GM23248 (cell line): ENCODE measurements around the gene MYZAP. TPM values are rescaled to one million over a fixed set of nuclear protein-coding genes. Genes with fewer than 3 reads are reported as not detected.

Experiments
- DNase-seq: peaks from one replicate; pipeline ENCODE4 v3.0.0-alpha.2; 2015
- H2AFZ ChIP-seq: fragments of 200-600 bp; sonication (generic); 2 replicates; pipeline ENCODE4 v1.6.1; 2016; ENCODE audit warnings: antibody characterized with exemption
- H3F3A ChIP-seq: fragments of 200-600 bp; sonication (generic); 2 replicates; pipeline ENCODE4 v1.6.1; 2016; ENCODE audit warnings: mild to moderate bottlenecking, antibody characterized with exemption, mixed run types; ENCODE audit not compliant: insufficient read depth
- H3K27ac ChIP-seq: fragments of 200-600 bp; sonication (generic); 2 replicates; pipeline ENCODE4 v1.5.1; 2016; ENCODE audit warnings: mild to moderate bottlenecking
- H3K27me3 ChIP-seq: fragments of 200-600 bp; sonication (generic); replicated peaks from 2 replicates; pipeline ENCODE4 v1.6.1; 2016; ENCODE audit warnings: mild to moderate bottlenecking; ENCODE audit not compliant: insufficient read depth
- H3K36me3 ChIP-seq: fragments of 200-600 bp; sonication (generic); 2 replicates; pipeline ENCODE4 v1.6.1; 2016; ENCODE audit warnings: low read depth, mild to moderate bottlenecking
- H3K4me1 ChIP-seq: fragments of 200-600 bp; sonication (generic); 2 replicates; pipeline ENCODE4 v1.6.1; 2016; ENCODE audit warnings: mild to moderate bottlenecking; ENCODE audit not compliant: insufficient read depth
- H3K4me2 ChIP-seq: fragments of 200-600 bp; sonication (generic); one replicate; pipeline ENCODE4 v1.6.1; 2016; ENCODE audit warnings: mild to moderate bottlenecking; ENCODE audit not compliant: unreplicated experiment
- H3K4me3 ChIP-seq: fragments of 200-600 bp; sonication (generic); 2 replicates; pipeline ENCODE4 v1.5.1; 2016; ENCODE audit warnings: mild to moderate bottlenecking
- H3K79me2 ChIP-seq: fragments of 200-600 bp; sonication (generic); 2 replicates; pipeline ENCODE4 v1.6.1; 2016; ENCODE audit warnings: mild to moderate bottlenecking; ENCODE audit not compliant: insufficient read depth
- H3K9ac ChIP-seq: fragments of 200-600 bp; sonication (generic); 2 replicates; pipeline ENCODE4 v1.6.1; 2016; ENCODE audit warnings: mild to moderate bottlenecking
- H3K9me2 ChIP-seq: fragments of 200-600 bp; sonication (generic); 2 replicates; pipeline ENCODE4 v1.6.1; 2016; ENCODE audit warnings: mixed run types, mild to moderate bottlenecking, moderate library complexity; ENCODE audit not compliant: insufficient read depth
- H3K9me3 ChIP-seq: fragments of 200-600 bp; sonication (generic); one replicate; pipeline ENCODE4 v1.6.1; 2017; ENCODE audit warnings: low read depth
- H4K20me1 ChIP-seq: fragments of 200-600 bp; sonication (generic); 2 replicates; pipeline ENCODE4 v1.6.0; 2016; ENCODE audit not compliant: insufficient read depth
- EZH2 ChIP-seq: fragments of 200-600 bp; sonication (generic); IDR thresholded peaks from 2 replicates; pipeline ENCODE4 v1.6.1; 2018; ENCODE audit warnings: antibody characterized with exemption, mild to moderate bottlenecking; ENCODE audit not compliant: insufficient read depth, poor library complexity, severe bottlenecking
- EZH2phosphoT487 ChIP-seq: fragments of 200-600 bp; sonication (generic); IDR thresholded peaks from 2 replicates; pipeline ENCODE4 v1.6.1; 2018; ENCODE audit warnings: antibody characterized with exemption, moderate library complexity, mild to moderate bottlenecking, low read depth; ENCODE audit not compliant: insufficient read depth
- WGBS, 2 experiments: methylation state at CpG; one replicate each; pipeline ENCODE4 v1.1.6; 2015 to 2017; ENCODE audit warnings: low lambda C conversion rate in 2 of 2, low coverage in 1 of 2; ENCODE audit errors: missing lambda C conversion rate in 2 of 2; 5-methylcytosine and 5-hydroxymethylcytosine counted together
- in situ Hi-C: fragments of 300-500 bp; cut with MboI; formaldehyde crosslinking; loops from 2 replicates; pipeline ENCODE4 v1.15.0; 2020
- polyA plus RNA-seq: library from polyadenylated mRNA; unstranded; fragments of >200 nt; fragmentation: Nextera tagmentation; extraction: Ambion mirVana; gene quantifications from 2 replicates; pipeline ENCODE4 v1.2.1, GENCODE V29; 2016
- total RNA-seq: library from RNA; depleted of rRNA; stranded (reverse); fragments of >200 nt; shearing (Covaris generic); gene quantifications from 2 replicates; pipeline ENCODE4 v1.2.3, GENCODE V29; 2014

Gene MYZAP
- total and polyA plus RNA-seq, 2 experiments from 2014 or later, result 0.11 TPM; not detected in 1

DNA sequence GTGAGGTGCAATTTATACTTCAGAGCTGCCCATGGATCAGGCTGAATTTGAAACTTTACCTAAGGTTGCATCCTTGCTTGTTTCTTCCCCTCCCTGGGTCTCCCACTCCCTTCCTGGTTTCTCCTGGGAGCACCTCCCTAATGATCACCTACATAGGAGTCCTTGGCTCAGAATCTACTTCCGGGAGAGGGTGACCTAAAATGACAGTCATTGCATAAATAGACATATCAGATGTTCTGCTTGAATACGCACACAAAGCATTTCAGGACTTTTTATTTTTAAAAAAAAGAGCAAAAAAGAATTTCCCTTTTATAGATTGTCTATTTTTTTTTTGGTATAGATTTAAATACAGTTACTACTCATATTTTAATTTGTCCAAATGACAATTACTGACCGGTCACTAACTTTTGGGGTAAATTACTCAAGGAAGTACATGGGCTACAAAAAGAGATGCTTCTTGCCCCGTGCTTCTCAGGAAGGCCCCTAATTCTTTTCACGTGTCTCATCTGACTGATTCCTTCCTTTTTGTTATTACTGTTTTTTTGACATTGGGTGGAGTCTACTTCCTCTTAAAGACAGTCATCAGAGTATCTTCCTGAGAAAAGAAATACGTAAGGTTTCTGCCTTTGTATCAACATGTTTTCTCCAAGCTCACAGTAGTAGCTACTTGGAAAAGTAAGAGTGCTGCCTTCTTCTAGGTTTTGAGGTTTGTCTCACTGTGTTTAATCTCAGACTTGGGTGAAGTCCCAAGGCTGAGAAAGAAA lies 4.9 kb upstream of the MYZAP start:
- Histone ChIP-seq H3F3A (no peaks in the 10 kb centered on the region), H3K27me3 (peaks cover 3% of the 10 kb centered on the region; the same call in 1 of the 2 replicates), H3K9me2 (no peaks in the 10 kb centered on the region), H3K4me3 (no peak overlapping the region), H3K4me2 (no peak overlapping the region), H3K9me3 (no peaks in the 10 kb centered on the region), H3K36me3 (no peaks in the 10 kb centered on the region), H2AFZ (no peak overlapping the region), H3K79me2 (no peaks in the 10 kb centered on the region), H3K27ac (no peak overlapping the region), H3K9ac (no peak overlapping the region), H3K4me1 (no peaks in the 10 kb centered on the region), H4K20me1 (no peaks in the 10 kb centered on the region)
- in situ Hi-C loops, result no loop called here
- TF ChIP-seq EZH2phosphoT487 (no peak), EZH2 (no peak)
- DNase-seq, result peak; percentile 44
- WGBS, 2 experiments, result 56 to 58% methylated on average over 6 of the region's 6 CpGs

DNA sequence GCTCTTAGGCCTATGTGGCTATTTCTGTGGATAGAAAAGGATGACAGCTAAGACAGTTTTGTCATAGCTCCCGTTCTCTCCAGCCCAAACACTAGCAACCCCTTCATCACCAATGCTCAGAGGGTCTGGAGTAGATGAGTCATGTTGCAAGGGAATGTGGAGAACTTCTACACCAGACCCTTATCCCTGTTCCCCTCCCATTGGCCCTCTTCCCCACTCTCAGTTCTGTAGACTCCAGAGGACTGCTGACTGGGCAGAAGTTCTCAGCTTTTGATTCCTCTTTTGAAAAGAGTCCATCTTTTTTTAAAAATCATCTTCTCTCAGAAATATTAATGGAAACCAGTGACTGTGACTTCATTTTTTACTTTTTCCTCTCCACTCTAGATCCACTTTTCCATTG lies 2.4 kb upstream of the MYZAP start:
- Histone ChIP-seq H3K9ac (no peak overlapping the region), H3K9me3 (no peaks in the 10 kb centered on the region), H3K9me2 (no peaks in the 10 kb centered on the region), H3K4me3 (no peak overlapping the region), H3K4me1 (no peaks in the 10 kb centered on the region), H3K4me2 (no peak overlapping the region), H3F3A (no peaks in the 10 kb centered on the region), H2AFZ (no peak overlapping the region), H3K79me2 (no peaks in the 10 kb centered on the region), H3K27ac (no peak overlapping the region), H3K36me3 (no peaks in the 10 kb centered on the region), H3K27me3 (peaks cover under 1% of the 10 kb centered on the region; the same call in 1 of the 2 replicates), H4K20me1 (no peaks in the 10 kb centered on the region)
- no peak for TF ChIP-seq EZH2
- no peak for TF ChIP-seq EZH2phosphoT487
- in situ Hi-C loops, result no loop called here
- 28 to 36% methylated on average over 1 of the region's 1 CpG for WGBS, 2 experiments
- DNase-seq, result no peak

DNA sequence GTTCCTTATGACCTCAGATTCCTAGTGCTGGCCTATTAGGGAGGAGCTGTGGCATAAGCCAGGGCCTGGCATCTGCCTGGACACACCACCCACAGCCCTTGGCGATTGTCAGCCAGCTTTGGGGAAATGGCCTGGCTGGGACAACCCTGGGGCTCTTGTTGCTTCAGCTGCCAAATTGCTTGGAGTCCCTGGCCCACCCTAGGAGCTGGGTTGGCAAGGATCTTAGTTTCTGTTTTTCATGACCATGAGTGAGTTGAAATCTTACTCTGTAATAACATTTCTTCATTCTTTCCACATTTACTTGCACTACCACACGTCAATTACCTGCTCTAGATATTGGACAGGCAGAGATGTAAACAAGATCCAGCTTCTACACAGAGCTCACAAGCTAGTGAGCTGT lies 1.9 kb upstream of the MYZAP start:
- TF ChIP-seq EZH2phosphoT487, result no peak
- TF ChIP-seq EZH2, result no peak
- no peaks in the 10 kb centered on the region for H3K79me2 ChIP-seq
- H2AFZ ChIP-seq, result no peak overlapping the region
- no peaks in the 10 kb centered on the region for H3K36me3 ChIP-seq
- H3K4me3 ChIP-seq, result no peak overlapping the region
- no peaks in the 10 kb centered on the region for H3K9me2 ChIP-seq
- no peak overlapping the region for H3K27ac ChIP-seq
- H3K9me3 ChIP-seq, result no peaks in the 10 kb centered on the region
- H3K27me3 ChIP-seq, result no peaks in the 10 kb centered on the region; the same call in 1 of the 2 replicates
- WGBS, 2 experiments, result 17 to 19% methylated on average over 2 of the region's 2 CpGs
- no peak overlapping the region for H3K4me2 ChIP-seq
- in situ Hi-C loops, result no loop called here
- H3K4me1 ChIP-seq, result no peaks in the 10 kb centered on the region
- H3K9ac ChIP-seq, result no peak overlapping the region
- H4K20me1 ChIP-seq, result no peaks in the 10 kb centered on the region
- DNase-seq, result no peak
- no peaks in the 10 kb centered on the region for H3F3A ChIP-seq

DNA sequence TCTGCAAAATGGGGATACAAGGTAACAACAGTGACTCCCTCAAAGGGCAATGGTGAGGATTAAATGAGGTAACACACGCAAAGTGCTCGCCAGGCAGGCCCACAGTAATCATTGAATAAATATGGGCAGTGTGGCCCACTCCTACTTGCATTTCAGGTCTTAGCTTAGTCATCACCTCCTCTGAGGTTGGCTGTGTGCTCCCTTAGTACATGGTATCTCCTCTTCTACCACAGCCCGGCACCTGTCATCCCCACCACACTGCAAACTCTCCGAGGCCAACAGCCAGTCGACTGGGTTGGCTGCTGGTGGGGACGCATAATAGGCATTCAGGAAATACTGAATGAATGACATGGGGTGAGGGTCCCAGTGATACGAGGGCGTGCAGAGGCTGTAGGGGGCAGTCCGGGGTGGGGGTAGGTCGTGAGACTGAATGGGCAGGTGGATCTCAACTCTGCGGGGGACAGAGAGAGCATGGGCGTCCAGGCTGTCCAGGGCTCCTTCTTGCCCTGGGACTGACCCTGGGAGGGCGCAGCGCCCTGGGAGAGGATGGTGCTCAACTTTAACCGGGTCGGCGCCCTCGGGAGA lies 375 bp upstream of the MYZAP start:
- H2AFZ ChIP-seq, result peak overlapping the region; percentile 29; the same call in 1 of the 2 replicates
- no peaks in the 10 kb centered on the region for H3K36me3 ChIP-seq
- in situ Hi-C loops, result no loop called here
- no peaks in the 10 kb centered on the region; the same call in 1 of the 2 replicates for H3K27me3 ChIP-seq
- no peak for DNase-seq
- no peaks in the 10 kb centered on the region for H3K79me2 ChIP-seq
- H3K9me2 ChIP-seq, result no peaks in the 10 kb centered on the region
- H3K9me3 ChIP-seq, result no peaks in the 10 kb centered on the region
- 33% methylated on average over 16 to 18 of the region's 18 CpGs for WGBS, 2 experiments
- TF ChIP-seq EZH2phosphoT487 (no peak), EZH2 (no peak)
- no peak overlapping the region for H3K27ac ChIP-seq
- H3K9ac ChIP-seq, result no peak overlapping the region
- H3K4me2 ChIP-seq, result peak overlapping the region; percentile 67
- no peaks in the 10 kb centered on the region for H3K4me1 ChIP-seq
- no peaks in the 10 kb centered on the region for H3F3A ChIP-seq
- no peaks in the 10 kb centered on the region for H4K20me1 ChIP-seq
- H3K4me3 ChIP-seq, result peak overlapping the region; percentile 65
